ENCODE results near the gene SORCS1. TPM values are rescaled to one million over a fixed set of nuclear protein-coding genes. Genes with fewer than 3 reads are reported as not detected.

The SORCS1 gene
- total and polyA plus RNA-seq, 4 experiments from 2014 or later: not detected

DNA sequence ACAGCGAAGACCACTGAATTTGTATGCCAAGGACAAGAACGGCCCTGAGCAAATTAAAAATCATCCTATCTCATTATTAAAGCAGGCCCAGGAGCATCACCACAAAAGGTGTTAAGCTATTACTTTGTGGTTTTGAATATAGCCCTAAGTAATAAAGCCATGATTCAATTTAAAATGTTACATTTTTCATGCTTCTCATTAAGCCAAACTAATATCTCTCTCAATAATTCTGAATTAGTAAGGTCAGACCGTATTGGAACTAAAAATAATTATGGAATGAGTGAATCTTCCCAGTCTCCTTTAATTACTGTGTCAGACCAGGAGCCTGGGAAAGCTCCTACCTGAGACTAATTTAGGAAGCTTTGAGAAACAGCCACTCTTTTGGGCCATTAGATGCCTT is 162.4 kb downstream of the SORCS1 start:
- POLR2A ChIA-PET (ENCODE audit: partially characterized antibody): no interaction called here
- CTCF ChIA-PET (ENCODE audit: partially characterized antibody): no interaction called here
- Histone ChIP-seq H3K4me1 (ENCODE audit: insufficient read depth, low read length) (no peaks in the 10 kb centered on the region), H3K36me3 (ENCODE audit: insufficient read depth, low read length) (no peaks in the 10 kb centered on the region), H3K9me3 (ENCODE audit: control insufficient read depth in 1 of 2, low read length in 2 of 2) (no peaks in the 10 kb centered on the region), H3K27me3 (ENCODE audit: insufficient read depth, low read length) (no peaks in the 10 kb centered on the region), H3K4me3 (ENCODE audit: low read length in 2 of 2) (no peak overlapping the region), H3K27ac (ENCODE audit: low read depth, low read length) (no peak overlapping the region)
- H3K27ac Mint-ChIP-seq: no peak overlapping the region
- peaks cover 0 to 10% (median 6%) of the 10 kb centered on the region in 8 donors for H3K9me3 Mint-ChIP-seq
- no peaks in the 10 kb centered on the region for H3K27me3 Mint-ChIP-seq
- no peak for DNase-seq
- intact Hi-C loops (cut with micrococcal nuclease): no loop called here
- no peaks in the 10 kb centered on the region for H3K4me1 Mint-ChIP-seq
- H3K4me3 Mint-ChIP-seq: no peak overlapping the region
- H3K36me3 Mint-ChIP-seq: no peaks in the 10 kb centered on the region

DNA sequence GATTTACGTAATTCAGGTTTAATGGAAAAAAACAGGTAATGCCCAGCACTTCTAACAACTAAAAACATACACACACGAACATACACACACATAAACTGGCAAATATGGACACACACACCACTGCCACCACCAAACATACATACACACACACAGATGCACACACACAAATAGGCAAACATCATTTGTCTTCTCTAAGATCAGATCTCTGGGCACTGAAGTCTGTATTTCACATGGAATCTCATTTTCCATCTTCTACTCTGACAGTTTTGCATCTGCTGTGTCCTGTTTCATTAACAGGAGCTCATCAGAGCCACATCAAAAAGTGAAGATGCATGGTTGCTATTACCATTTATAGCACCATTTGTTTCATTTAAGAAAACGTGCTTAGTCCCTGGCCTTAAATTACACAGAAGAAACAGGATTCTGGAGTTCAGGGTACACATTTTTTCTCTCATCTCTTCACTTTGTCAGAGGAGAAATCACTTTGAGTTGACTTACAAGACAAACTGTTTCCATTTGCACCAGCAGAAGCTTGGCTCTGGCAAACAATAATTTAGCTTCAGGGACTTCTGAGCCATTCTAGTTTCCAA is 165.3 kb downstream of the SORCS1 start:
- no peaks in the 10 kb centered on the region for H3K36me3 Mint-ChIP-seq
- intact Hi-C loops (cut with micrococcal nuclease): no loop called here
- ChIA-PET CTCF (ENCODE audit: partially characterized antibody) (no interaction called here), POLR2A (ENCODE audit: partially characterized antibody) (no interaction called here)
- Histone ChIP-seq H3K9me3 (ENCODE audit: control insufficient read depth in 1 of 2, low read length in 2 of 2) (no peaks in the 10 kb centered on the region), H3K36me3 (ENCODE audit: insufficient read depth, low read length) (no peaks in the 10 kb centered on the region), H3K27ac (ENCODE audit: low read depth, low read length) (no peak overlapping the region), H3K4me1 (ENCODE audit: insufficient read depth, low read length) (no peaks in the 10 kb centered on the region), H3K4me3 (ENCODE audit: low read length in 2 of 2) (no peak overlapping the region), H3K27me3 (ENCODE audit: insufficient read depth, low read length) (no peaks in the 10 kb centered on the region)
- no peak overlapping the region for H3K27ac Mint-ChIP-seq
- no peak for DNase-seq
- H3K27me3 Mint-ChIP-seq: no peaks in the 10 kb centered on the region
- H3K9me3 Mint-ChIP-seq: peaks cover 0 to 16% (median 4%) of the 10 kb centered on the region in 8 donors
- H3K4me1 Mint-ChIP-seq: no peaks in the 10 kb centered on the region
- H3K4me3 Mint-ChIP-seq: no peak overlapping the region

- CTCF ChIA-PET (ENCODE audit: partially characterized antibody): no interaction called here
Measured at GRCh38 chr10:106997721-106998120, 166.8 kb downstream of the SORCS1 start.

DNA sequence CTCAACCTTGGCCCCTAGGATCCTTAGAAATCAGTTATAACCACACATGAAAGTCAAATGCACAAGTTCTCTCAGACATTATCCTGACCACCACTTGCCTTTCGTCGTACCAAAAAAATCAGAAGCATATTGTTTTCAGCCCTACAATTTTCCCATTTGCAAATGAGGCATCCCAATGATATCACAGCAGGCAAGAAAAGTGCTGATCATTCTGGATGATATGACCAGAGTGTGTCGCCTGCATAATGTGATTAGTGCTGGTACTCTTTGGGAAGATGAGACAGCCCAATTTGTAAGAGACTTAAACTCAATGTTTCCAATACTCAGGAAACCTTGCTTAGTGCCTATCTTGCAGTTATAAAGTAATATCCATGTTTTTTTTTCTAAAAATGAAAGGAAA is 168.0 kb downstream of the SORCS1 start:
- ChIA-PET POLR2A (ENCODE audit: partially characterized antibody) (no interaction called here), CTCF (ENCODE audit: partially characterized antibody) (no interaction called here)
- Mint-ChIP-seq H3K4me1 (no peaks in the 10 kb centered on the region), H3K36me3 (no peaks in the 10 kb centered on the region), H3K4me3 (no peak overlapping the region), H3K9me3 (peaks cover 0 to 16% (median 5%) of the 10 kb centered on the region in 8 donors), H3K27me3 (no peaks in the 10 kb centered on the region), H3K27ac (no peak overlapping the region)
- Histone ChIP-seq H3K27ac (ENCODE audit: low read depth, low read length) (no peak overlapping the region), H3K4me3 (ENCODE audit: low read length in 2 of 2) (no peak overlapping the region), H3K4me1 (ENCODE audit: insufficient read depth, low read length) (no peaks in the 10 kb centered on the region), H3K27me3 (ENCODE audit: insufficient read depth, low read length) (no peaks in the 10 kb centered on the region), H3K9me3 (ENCODE audit: control insufficient read depth in 1 of 2, low read length in 2 of 2) (no peaks in the 10 kb centered on the region), H3K36me3 (ENCODE audit: insufficient read depth, low read length) (no peaks in the 10 kb centered on the region)
- no peak for DNase-seq
- intact Hi-C loops (cut with micrococcal nuclease): no loop called here

More at GRCh38 chr10:106997721-106998120, 166.8 kb downstream of the SORCS1 start:
- Histone ChIP-seq H3K4me3 (ENCODE audit: low read length in 2 of 2) (no peak overlapping the region), H3K9me3 (ENCODE audit: control insufficient read depth in 1 of 2, low read length in 2 of 2) (no peaks in the 10 kb centered on the region), H3K4me1 (ENCODE audit: insufficient read depth, low read length) (no peaks in the 10 kb centered on the region), H3K27me3 (ENCODE audit: insufficient read depth, low read length) (no peaks in the 10 kb centered on the region), H3K27ac (ENCODE audit: low read depth, low read length) (no peak overlapping the region), H3K36me3 (ENCODE audit: insufficient read depth, low read length) (no peaks in the 10 kb centered on the region)
- DNase-seq: no peak
- H3K36me3 Mint-ChIP-seq: no peaks in the 10 kb centered on the region
- H3K9me3 Mint-ChIP-seq: peaks cover 0 to 13% (median 4%) of the 10 kb centered on the region in 8 donors
- POLR2A ChIA-PET (ENCODE audit: partially characterized antibody): no interaction called here
- H3K27ac Mint-ChIP-seq: no peak overlapping the region
- H3K27me3 Mint-ChIP-seq: no peaks in the 10 kb centered on the region
- no peak overlapping the region for H3K4me3 Mint-ChIP-seq
- no peaks in the 10 kb centered on the region for H3K4me1 Mint-ChIP-seq
- intact Hi-C loops (cut with micrococcal nuclease): no loop called here

GRCh38 chr10:106992055-106992454 is 172.5 kb downstream of the SORCS1 start:
- intact Hi-C loops (cut with micrococcal nuclease): no loop called here
- no peaks in the 10 kb centered on the region for H3K27me3 Mint-ChIP-seq
- ChIA-PET POLR2A (ENCODE audit: partially characterized antibody) (no interaction called here), CTCF (ENCODE audit: partially characterized antibody) (no interaction called here)
- Histone ChIP-seq H3K4me3 (ENCODE audit: low read length in 2 of 2) (no peak overlapping the region), H3K4me1 (ENCODE audit: insufficient read depth, low read length) (no peaks in the 10 kb centered on the region), H3K9me3 (ENCODE audit: control insufficient read depth in 1 of 2, low read length in 2 of 2) (no peaks in the 10 kb centered on the region), H3K27ac (ENCODE audit: low read depth, low read length) (no peak overlapping the region), H3K27me3 (ENCODE audit: insufficient read depth, low read length) (no peaks in the 10 kb centered on the region), H3K36me3 (ENCODE audit: insufficient read depth, low read length) (no peaks in the 10 kb centered on the region)
- peaks cover 0 to 15% (median 6%) of the 10 kb centered on the region in 8 donors for H3K9me3 Mint-ChIP-seq
- H3K4me1 Mint-ChIP-seq: no peaks in the 10 kb centered on the region
- no peaks in the 10 kb centered on the region for H3K36me3 Mint-ChIP-seq
- H3K4me3 Mint-ChIP-seq: no peak overlapping the region
- no peak overlapping the region for H3K27ac Mint-ChIP-seq
- DNase-seq: no peak

- no peak overlapping the region for H3K4me3 ChIP-seq (ENCODE audit: low read length in 2 of 2)
- no peak overlapping the region for H3K27ac ChIP-seq (ENCODE audit: low read depth, low read length)
- DNase-seq: no peak
- CTCF ChIA-PET (ENCODE audit: partially characterized antibody): no interaction called here
- Mint-ChIP-seq H3K27ac (no peak overlapping the region), H3K27me3 (no peaks in the 10 kb centered on the region), H3K9me3 (peaks cover 4 to 13% (median 6%) of the 10 kb centered on the region in 8 donors), H3K4me1 (no peaks in the 10 kb centered on the region), H3K36me3 (no peaks in the 10 kb centered on the region), H3K4me3 (no peak overlapping the region)
- no peaks in the 10 kb centered on the region for H3K36me3 ChIP-seq (ENCODE audit: insufficient read depth, low read length)
- intact Hi-C loops (cut with micrococcal nuclease): no loop called here
- no peaks in the 10 kb centered on the region for H3K27me3 ChIP-seq (ENCODE audit: insufficient read depth, low read length)
- POLR2A ChIA-PET (ENCODE audit: partially characterized antibody): no interaction called here
- no peaks in the 10 kb centered on the region for H3K4me1 ChIP-seq (ENCODE audit: insufficient read depth, low read length)
- H3K9me3 ChIP-seq (ENCODE audit: control insufficient read depth in 1 of 2, low read length in 2 of 2): no peaks in the 10 kb centered on the region
Measured at GRCh38 chr10:106991091-106991490, 173.4 kb downstream of the SORCS1 start.

DNA sequence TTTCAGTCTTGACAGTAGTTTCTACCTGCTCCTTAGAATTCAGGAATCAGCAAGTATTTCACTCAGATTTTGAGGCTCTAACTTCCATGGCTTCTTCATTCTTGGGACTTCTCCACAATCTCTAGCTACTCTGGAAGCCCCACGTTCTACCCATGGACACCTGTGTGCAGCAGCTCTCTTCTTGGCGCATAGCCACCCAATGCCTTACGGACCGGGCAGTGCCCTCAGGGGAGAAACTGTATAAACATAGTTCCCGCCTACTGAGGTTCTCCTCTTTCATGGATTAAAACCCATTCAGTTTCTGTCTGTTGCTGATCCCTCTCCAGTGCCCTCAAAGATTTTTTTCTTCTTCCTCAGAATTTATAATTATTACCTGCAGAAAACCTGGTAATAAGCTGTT is 177.1 kb downstream of the SORCS1 start:
- CTCF ChIA-PET (ENCODE audit: partially characterized antibody): no interaction called here
- H3K4me1 Mint-ChIP-seq: no peaks in the 10 kb centered on the region
- Histone ChIP-seq H3K9me3 (ENCODE audit: control insufficient read depth in 1 of 2, low read length in 2 of 2) (no peaks in the 10 kb centered on the region), H3K4me3 (ENCODE audit: low read length in 2 of 2) (no peak overlapping the region), H3K36me3 (ENCODE audit: insufficient read depth, low read length) (no peaks in the 10 kb centered on the region), H3K4me1 (ENCODE audit: insufficient read depth, low read length) (no peaks in the 10 kb centered on the region), H3K27me3 (ENCODE audit: insufficient read depth, low read length) (no peaks in the 10 kb centered on the region), H3K27ac (ENCODE audit: low read depth, low read length) (no peak overlapping the region)
- no peaks in the 10 kb centered on the region for H3K36me3 Mint-ChIP-seq
- peaks cover 2 to 14% (median 4%) of the 10 kb centered on the region in 8 donors for H3K9me3 Mint-ChIP-seq
- no peak overlapping the region for H3K27ac Mint-ChIP-seq
- intact Hi-C loops (cut with micrococcal nuclease): no loop called here
- DNase-seq: no peak
- no peak overlapping the region for H3K4me3 Mint-ChIP-seq
- no peaks in the 10 kb centered on the region for H3K27me3 Mint-ChIP-seq
- POLR2A ChIA-PET (ENCODE audit: partially characterized antibody): no interaction called here

GRCh38 chr10:106982268-106982667 is 182.2 kb downstream of the SORCS1 start:
- Histone ChIP-seq H3K36me3 (ENCODE audit: insufficient read depth, low read length) (no peaks in the 10 kb centered on the region), H3K9me3 (ENCODE audit: control insufficient read depth in 1 of 2, low read length in 2 of 2) (no peaks in the 10 kb centered on the region), H3K27me3 (ENCODE audit: insufficient read depth, low read length) (no peaks in the 10 kb centered on the region), H3K27ac (ENCODE audit: low read depth, low read length) (no peak overlapping the region), H3K4me1 (ENCODE audit: insufficient read depth, low read length) (no peaks in the 10 kb centered on the region), H3K4me3 (ENCODE audit: low read length in 2 of 2) (no peak overlapping the region)
- no peak for DNase-seq
- Mint-ChIP-seq H3K4me3 (no peak overlapping the region), H3K36me3 (no peaks in the 10 kb centered on the region), H3K9me3 (peaks cover 0 to 7% (median 3%) of the 10 kb centered on the region in 8 donors), H3K27ac (no peak overlapping the region), H3K27me3 (no peaks in the 10 kb centered on the region), H3K4me1 (no peaks in the 10 kb centered on the region)
- POLR2A ChIA-PET (ENCODE audit: partially characterized antibody): no interaction called here
- intact Hi-C loops (cut with micrococcal nuclease): no loop called here
- CTCF ChIA-PET (ENCODE audit: partially characterized antibody): no interaction called here
